SIG-M5 treated with dmso at 0.1 percent for 504 hours (cell line): Measurements from ENCODE around the gene CD5L.

Experiments
- DNase-seq: peaks from one replicate; lab custom pipeline; 2025; ENCODE audit not compliant: unreplicated experiment; lab: John Stamatoyannopoulos, UW

Gene CD5L

GRCh38 chr1:157841708-157842107 lies at the start of gene CD5L:
CD5L (minus strand) TSS chr1:157841808; CDS start chr1:157841701, 107 bp downstream.
- no peak for DNase-seq

GRCh38 chr1:157882580-157882979 lies 41.0 kb upstream of the CD5L start:
- DNase-seq = peak; percentile 19

- DNase-seq = no peak
Observed at GRCh38 chr1:157880621-157881020, 39.0 kb upstream of the CD5L start.

GRCh38 chr1:157878059-157878458 lies 36.5 kb upstream of the CD5L start:
- peak; percentile 61 for DNase-seq

- no peak for DNase-seq
Observed at GRCh38 chr1:157870490-157870889, 28.9 kb upstream of the CD5L start.

- DNase-seq = no peak
Observed at GRCh38 chr1:157868654-157869053, 27.0 kb upstream of the CD5L start.

GRCh38 chr1:157862114-157863070 lies 20.8 kb upstream of the CD5L start:
- no peak for DNase-seq

GRCh38 chr1:157856538-157856937 lies 14.9 kb upstream of the CD5L start:
- DNase-seq = no peak

- DNase-seq = no peak
Observed at GRCh38 chr1:157852476-157852875, 10.9 kb upstream of the CD5L start.

- peak; percentile 61 for DNase-seq
Observed at GRCh38 chr1:157849229-157849875, 7.7 kb upstream of the CD5L start.

- no peak for DNase-seq
Observed at GRCh38 chr1:157844089-157844830, 2.7 kb upstream of the CD5L start.

GRCh38 chr1:157842939-157843338 lies 1.3 kb upstream of the CD5L start:
- DNase-seq = no peak

- no peak for DNase-seq
Observed at GRCh38 chr1:157838966-157839365, 2.6 kb downstream of the CD5L start.

GRCh38 chr1:157834430-157834829 lies 7.2 kb downstream of the CD5L start:
- no peak for DNase-seq

GRCh38 chr1:157833145-157833544 lies 8.5 kb downstream of the CD5L start:
- DNase-seq = no peak

GRCh38 chr1:157831968-157832626 lies 9.5 kb downstream of the CD5L start:
- peak; percentile 24 for DNase-seq

GRCh38 chr1:157830887-157831286 lies 10.7 kb downstream of the CD5L start:
- no peak for DNase-seq

GRCh38 chr1:157829711-157830110 lies 11.9 kb downstream of the CD5L start:
- no peak for DNase-seq

GRCh38 chr1:157829210-157829609 lies 12.4 kb downstream of the CD5L start:
- no peak for DNase-seq

GRCh38 chr1:157820299-157820698 lies 21.3 kb downstream of the CD5L start:
- no peak for DNase-seq

- peak; percentile 27 for DNase-seq
Observed at GRCh38 chr1:157819896-157820295, 21.7 kb downstream of the CD5L start, which contains the start of gene FCRL1. FCRL1 (minus strand) TSS chr1:157820120; CDS start chr1:157820037, 83 bp downstream.
